Fibroblast of upper back skin (primary cell): ENCODE results near the gene COL4A2.

Experiments
- DNase-seq: peaks from one replicate; pipeline ENCODE4 v3.0.0-alpha.2; 2013

COL4A2 gene

GRCh38 chr13:110306960-110307766 lies at the start of gene COL4A2, which contains the start of gene COL4A1:
Gene COL4A2 (plus strand): TSS chr13:110307284. CDS start chr13:110307904, 620 bp downstream.
Gene COL4A1 (minus strand): TSS chr13:110307157. CDS start chr13:110307027, 130 bp downstream.
- peak; percentile 61 for DNase-seq

GRCh38 chr13:110257408-110257807 lies 49.7 kb upstream of the COL4A2 start:
- DNase-seq: no peak

- no peak for DNase-seq
These were observed 48.0 kb upstream of the COL4A2 start for GRCh38 chr13:110258876-110259631.

- DNase-seq: no peak
These were observed 47.4 kb upstream of the COL4A2 start for GRCh38 chr13:110259651-110260050.

GRCh38 chr13:110261166-110262081 lies 45.7 kb upstream of the COL4A2 start:
- no peak for DNase-seq

- no peak for DNase-seq
These were observed 45.0 kb upstream of the COL4A2 start for GRCh38 chr13:110262082-110262436.

GRCh38 chr13:110262508-110263291 lies 44.4 kb upstream of the COL4A2 start:
- DNase-seq: no peak

- no peak for DNase-seq
These were observed 43.7 kb upstream of the COL4A2 start for GRCh38 chr13:110263404-110263803.

- no peak for DNase-seq
These were observed 43.2 kb upstream of the COL4A2 start for GRCh38 chr13:110263888-110264287.

- DNase-seq: no peak
These were observed 42.3 kb upstream of the COL4A2 start for GRCh38 chr13:110264685-110265275.

- no peak for DNase-seq
These were observed 41.8 kb upstream of the COL4A2 start for GRCh38 chr13:110265341-110265681.

GRCh38 chr13:110265682-110266430 lies 41.2 kb upstream of the COL4A2 start:
- no peak for DNase-seq

- no peak for DNase-seq
These were observed 40.7 kb upstream of the COL4A2 start for GRCh38 chr13:110266431-110266809.

- no peak for DNase-seq
These were observed 40.1 kb upstream of the COL4A2 start for GRCh38 chr13:110266983-110267382.

GRCh38 chr13:110268061-110268460 lies 39.0 kb upstream of the COL4A2 start:
- no peak for DNase-seq

GRCh38 chr13:110268576-110269185 lies 38.4 kb upstream of the COL4A2 start:
- DNase-seq: no peak

- DNase-seq: no peak
These were observed 37.4 kb upstream of the COL4A2 start for GRCh38 chr13:110269509-110270185.

GRCh38 chr13:110270507-110270906 lies 36.6 kb upstream of the COL4A2 start:
- no peak for DNase-seq

- DNase-seq: no peak
These were observed 35.8 kb upstream of the COL4A2 start for GRCh38 chr13:110271313-110271712.

- DNase-seq: no peak
These were observed 34.9 kb upstream of the COL4A2 start for GRCh38 chr13:110272227-110272626.
